ENCODE measurements around the gene CYP4F11.

GRCh38 chr19:15971224-15971780 is 37.0 kb upstream of the CYP4F11 start:
- TF ChIP-seq CTCF (IDR thresholded peaks at IDR 0.05) (no peak), POLR2A (IDR thresholded peaks at IDR 0.05; ENCODE audit: low read depth) (no peak)
